Neuronal stem cell (in vitro differentiated cells): ENCODE data around the gene RASAL2.

Experiments
- DNase-seq: peaks from one replicate; pipeline ENCODE4 v3.0.0-alpha.2; 2013; ENCODE audit warnings: low spot score
- H2AFZ ChIP-seq: one replicate; pipeline ENCODE4 v1.6.1; 2013; ENCODE audit warnings: mild to moderate bottlenecking, low read length, inconsistent platforms
- H2AK5ac ChIP-seq: 2 replicates; pipeline ENCODE4 v1.6.1; 2013; ENCODE audit warnings: low read depth, mild to moderate bottlenecking, inconsistent platforms, low read length, moderate library complexity, mixed read lengths
- H2BK120ac ChIP-seq: 2 replicates; pipeline ENCODE4 v1.6.1; 2013; ENCODE audit warnings: low read depth, mild to moderate bottlenecking, inconsistent platforms, low read length, moderate library complexity, mixed read lengths
- H2BK12ac ChIP-seq: one replicate; pipeline ENCODE4 v1.6.1; 2013; ENCODE audit warnings: low read length, inconsistent platforms
- H2BK15ac ChIP-seq: 2 replicates; pipeline ENCODE4 v1.6.1; 2013; ENCODE audit warnings: mild to moderate bottlenecking, low read length, inconsistent platforms, mixed read lengths
- H2BK5ac ChIP-seq: one replicate; pipeline ENCODE4 v1.6.1; 2013; ENCODE audit warnings: inconsistent platforms, mild to moderate bottlenecking, low read length, moderate library complexity
- H3K14ac ChIP-seq: one replicate; pipeline ENCODE4 v1.6.1; 2013; ENCODE audit warnings: low read length, inconsistent platforms
- H3K18ac ChIP-seq: 2 replicates; pipeline ENCODE4 v1.6.1; 2013; ENCODE audit warnings: low read length, inconsistent platforms
- H3K23ac ChIP-seq: 2 replicates; pipeline ENCODE4 v1.6.1; 2013; ENCODE audit warnings: low read depth, mild to moderate bottlenecking, mixed read lengths, low read length, inconsistent platforms; ENCODE audit not compliant: poor library complexity
- H3K27ac ChIP-seq: replicated peaks from 3 replicates; pipeline ENCODE4 v1.5.1; 2013; ENCODE audit warnings: low read length, inconsistent platforms
- H3K27me3 ChIP-seq, 3 experiments: 2 replicates each; pipeline ENCODE4 v1.6.1; 2013; ENCODE audit warnings: low read length in 3 of 3, mild to moderate bottlenecking in 2 of 3, inconsistent platforms in 1 of 3, low read depth in 1 of 3, mixed read lengths in 1 of 3, moderate library complexity in 1 of 3; ENCODE audit not compliant: control insufficient read depth in 3 of 3, insufficient read depth in 3 of 3
- H3K36me3 ChIP-seq, 2 donors: replicated peaks in 1 of 2; 2 replicates each; pipeline ENCODE4 v1.6.1; 2013; ENCODE audit warnings: low read length in 2 of 2; ENCODE audit not compliant: control insufficient read depth in 2 of 2, insufficient read depth in 2 of 2
- H3K4ac ChIP-seq: 2 replicates; pipeline ENCODE4 v1.6.1; 2013; ENCODE audit warnings: inconsistent platforms, mild to moderate bottlenecking, low read length, moderate library complexity
- H3K4me1 ChIP-seq, 2 donors: 1 replicate in 1 of 2; 2 replicates in 1 of 2; pipeline ENCODE4 v1.6.1; 2013; ENCODE audit warnings: low read length in 2 of 2, low read depth in 1 of 2; ENCODE audit not compliant: control insufficient read depth in 2 of 2, insufficient read depth in 1 of 2
- H3K4me2 ChIP-seq: one replicate; pipeline ENCODE4 v1.6.1; 2013; ENCODE audit warnings: mild to moderate bottlenecking, low read length, inconsistent platforms; ENCODE audit not compliant: insufficient read depth, poor library complexity, severe bottlenecking
- H3K4me3 ChIP-seq, 2 donors: 2 replicates each; pipeline ENCODE4 v1.5.1; 2013; ENCODE audit warnings: low read length in 2 of 2, mild to moderate bottlenecking in 2 of 2, inconsistent platforms in 1 of 2, moderate library complexity in 1 of 2
- H3K79me1 ChIP-seq: one replicate; pipeline ENCODE4 v1.6.1; 2013; ENCODE audit warnings: low read depth, mild to moderate bottlenecking, inconsistent platforms, low read length, moderate library complexity
- H3K9ac ChIP-seq: one replicate; pipeline ENCODE4 v1.6.1; 2013; ENCODE audit warnings: mild to moderate bottlenecking, low read depth, low read length, inconsistent platforms; ENCODE audit not compliant: poor library complexity
- H3K9me3 ChIP-seq, 2 donors: replicated peaks in 1 of 2; 2 replicates each; pipeline versions ENCODE3 to v1.6.1; 2013; ENCODE audit warnings: low read length in 2 of 2, mild to moderate bottlenecking in 2 of 2, inconsistent platforms in 1 of 2, low read depth in 1 of 2, mixed read lengths in 1 of 2, moderate library complexity in 1 of 2; ENCODE audit not compliant: control insufficient read depth in 2 of 2, insufficient read depth in 1 of 2
- H4K8ac ChIP-seq: one replicate; pipeline ENCODE4 v1.6.1; 2013; ENCODE audit warnings: low read depth, mild to moderate bottlenecking, inconsistent platforms, low read length, moderate library complexity
- H4K91ac ChIP-seq: one replicate; pipeline ENCODE4 v1.6.1; 2013; ENCODE audit warnings: low read length, low read depth, mild to moderate bottlenecking, inconsistent platforms; ENCODE audit not compliant: poor library complexity
- WGBS, 2 donors: extraction: QIAGEN DNeasy Blood & Tissue Kit; methylation state at CpG; one replicate each; pipeline ENCODE4 v1.1.7; 2013; ENCODE audit warnings: missing lambda C conversion rate in 2 of 2, mixed read lengths in 1 of 2; ENCODE audit not compliant: insufficient read length in 2 of 2, insufficient replicate concordance in 1 of 2; ENCODE audit errors: extremely low coverage in 2 of 2; 5-methylcytosine and 5-hydroxymethylcytosine counted together

RASAL2 gene

GRCh38 chr1:178282949-178283367 lies 189.1 kb downstream of the RASAL2 start:
- H3K27ac ChIP-seq: no peak overlapping the region
- no peaks in the 10 kb centered on the region for H3K27me3 ChIP-seq
- DNase-seq: no peak
- no peak overlapping the region for H3K4me2 ChIP-seq
- H3K23ac ChIP-seq: no peak overlapping the region
- no peak overlapping the region for H2BK15ac ChIP-seq
- no peaks in the 10 kb centered on the region for H3K79me1 ChIP-seq
- no peak overlapping the region for H3K14ac ChIP-seq
- H2BK5ac ChIP-seq: no peak overlapping the region
- H2BK120ac ChIP-seq: no peak overlapping the region
- H3K9ac ChIP-seq: no peak overlapping the region
- no peak overlapping the region for H4K8ac ChIP-seq
- peaks cover 0 to 7% of the 10 kb centered on the region in 2 donors for H3K36me3 ChIP-seq
- peaks cover 0 to 3% of the 10 kb centered on the region in 2 donors for H3K9me3 ChIP-seq
- H2AK5ac ChIP-seq: no peak overlapping the region
- H2BK12ac ChIP-seq: no peak overlapping the region
- no peak overlapping the region for H4K91ac ChIP-seq
- WGBS, 2 donors: no CpG with 5 or more reads among the region's 3 CpGs
- no peak overlapping the region for H2AFZ ChIP-seq
- no peak overlapping the region for H3K4me3 ChIP-seq
- no peak overlapping the region for H3K18ac ChIP-seq
- peaks cover 9 to 10% of the 10 kb centered on the region in 2 donors for H3K4me1 ChIP-seq
- H3K4ac ChIP-seq: no peak overlapping the region

- Histone ChIP-seq H3K23ac (no peak overlapping the region), H3K4ac (no peak overlapping the region), H3K9me3 (no peaks in the 10 kb centered on the region), H3K27ac (no peak overlapping the region), H2BK120ac (no peak overlapping the region), H3K9ac (no peak overlapping the region), H3K4me2 (no peak overlapping the region), H3K79me1 (no peaks in the 10 kb centered on the region), H2AFZ (no peak overlapping the region), H3K4me3 (no peak overlapping the region), H3K14ac (no peak overlapping the region), H2BK5ac (no peak overlapping the region), H3K18ac (no peak overlapping the region), H3K4me1 (peaks cover 6 to 10% of the 10 kb centered on the region in 2 donors), H3K36me3 (peaks cover 0 to 7% of the 10 kb centered on the region in 2 donors), H2BK15ac (no peak overlapping the region), H2AK5ac (no peak overlapping the region), H3K27me3 (no peaks in the 10 kb centered on the region), H4K8ac (no peak overlapping the region), H4K91ac (no peak overlapping the region), H2BK12ac (no peak overlapping the region)
- WGBS, 2 donors: no CpG with 5 or more reads among the region's 5 CpGs
- no peak for DNase-seq
These were observed 189.5 kb downstream of the RASAL2 start for GRCh38 chr1:178283409-178283808.

GRCh38 chr1:178284058-178284457 lies 190.2 kb downstream of the RASAL2 start:
- H3K14ac ChIP-seq: no peak overlapping the region
- no peak overlapping the region for H3K4ac ChIP-seq
- no peak overlapping the region for H3K4me3 ChIP-seq
- H3K23ac ChIP-seq: no peak overlapping the region
- H3K79me1 ChIP-seq: no peaks in the 10 kb centered on the region
- H3K36me3 ChIP-seq: peaks cover 0 to 7% of the 10 kb centered on the region in 2 donors
- no peak for DNase-seq
- H3K27me3 ChIP-seq: no peaks in the 10 kb centered on the region
- H2BK5ac ChIP-seq: no peak overlapping the region
- no peak overlapping the region for H2BK12ac ChIP-seq
- no peak overlapping the region for H3K9ac ChIP-seq
- no peaks in the 10 kb centered on the region for H3K9me3 ChIP-seq
- peaks cover 6 to 10% of the 10 kb centered on the region in 2 donors for H3K4me1 ChIP-seq
- H2BK15ac ChIP-seq: no peak overlapping the region
- no peak overlapping the region for H3K18ac ChIP-seq
- no peak overlapping the region for H3K4me2 ChIP-seq
- no peak overlapping the region for H3K27ac ChIP-seq
- no peak overlapping the region for H2AK5ac ChIP-seq
- H4K8ac ChIP-seq: no peak overlapping the region
- H4K91ac ChIP-seq: no peak overlapping the region
- no peak overlapping the region for H2BK120ac ChIP-seq
- H2AFZ ChIP-seq: no peak overlapping the region
- no CpG with 5 or more reads among the region's 3 CpGs for whole genome bisulfite sequencing, 2 donors

- H3K9ac ChIP-seq: no peak overlapping the region
- H3K9me3 ChIP-seq: no peaks in the 10 kb centered on the region
- H3K14ac ChIP-seq: no peak overlapping the region
- no peak overlapping the region for H2BK5ac ChIP-seq
- no peak overlapping the region for H2AK5ac ChIP-seq
- no peak for DNase-seq
- H2BK120ac ChIP-seq: no peak overlapping the region
- no peak overlapping the region for H3K18ac ChIP-seq
- H3K4me2 ChIP-seq: no peak overlapping the region
- H3K4me3 ChIP-seq: no peak overlapping the region
- no peak overlapping the region for H3K4ac ChIP-seq
- H2BK12ac ChIP-seq: no peak overlapping the region
- no peak overlapping the region for H2BK15ac ChIP-seq
- no peak overlapping the region for H4K8ac ChIP-seq
- H3K4me1 ChIP-seq: peaks cover 12 to 23% of the 10 kb centered on the region in 2 donors
- H2AFZ ChIP-seq: no peak overlapping the region
- H3K27ac ChIP-seq: no peak overlapping the region
- no peaks in the 10 kb centered on the region for H3K27me3 ChIP-seq
- H3K79me1 ChIP-seq: peaks cover 2% of the 10 kb centered on the region
- no peak overlapping the region for H3K23ac ChIP-seq
- no CpG with 5 or more reads among the region's 1 CpG for WGBS, 2 donors
- no peak overlapping the region for H4K91ac ChIP-seq
- peaks cover 3 to 7% of the 10 kb centered on the region in 2 donors for H3K36me3 ChIP-seq
These were observed 197.3 kb downstream of the RASAL2 start for GRCh38 chr1:178291166-178291565.
